Measurements from ENCODE around the gene EXOC3L2.

Gene EXOC3L2

GRCh38 chr19:45175515-45176345 is 69.5 kb downstream of the EXOC3L2 start:
- H3K27ac ChIP-seq (ENCODE audit: low read length) = no peak overlapping the region
- peaks cover 8% of the 10 kb centered on the region; the same call in 1 of the 2 replicates for H3K27me3 ChIP-seq (ENCODE audit: insufficient read depth, low read length)
- no peak overlapping the region for H3K4me3 ChIP-seq (ENCODE audit: low read length)
- H3K36me3 ChIP-seq (ENCODE audit: insufficient read depth, low read depth, low read length) = no peaks in the 10 kb centered on the region
- H3K9me3 ChIP-seq (ENCODE audit: insufficient read depth, low read depth, low read length) = no peaks in the 10 kb centered on the region
- no peaks in the 10 kb centered on the region for H3K4me1 ChIP-seq (ENCODE audit: insufficient read depth, low read length)
- no peak overlapping the region for H3K9ac ChIP-seq (ENCODE audit: low read depth, low read length)

GRCh38 chr19:45173816-45174215 is 71.4 kb downstream of the EXOC3L2 start:
- Histone ChIP-seq H3K27me3 (ENCODE audit: insufficient read depth, low read length) (no peaks in the 10 kb centered on the region), H3K36me3 (ENCODE audit: insufficient read depth, low read depth, low read length) (no peaks in the 10 kb centered on the region), H3K4me3 (ENCODE audit: low read length) (no peak overlapping the region), H3K27ac (ENCODE audit: low read length) (no peak overlapping the region), H3K4me1 (ENCODE audit: insufficient read depth, low read length) (no peaks in the 10 kb centered on the region), H3K9me3 (ENCODE audit: insufficient read depth, low read depth, low read length) (no peaks in the 10 kb centered on the region), H3K9ac (ENCODE audit: low read depth, low read length) (no peak overlapping the region)

GRCh38 chr19:45172611-45173208 is 72.5 kb downstream of the EXOC3L2 start:
- H3K36me3 ChIP-seq (ENCODE audit: insufficient read depth, low read depth, low read length) = no peaks in the 10 kb centered on the region
- no peak overlapping the region for H3K27ac ChIP-seq (ENCODE audit: low read length)
- H3K27me3 ChIP-seq (ENCODE audit: insufficient read depth, low read length) = no peaks in the 10 kb centered on the region
- H3K9me3 ChIP-seq (ENCODE audit: insufficient read depth, low read depth, low read length) = no peaks in the 10 kb centered on the region
- H3K9ac ChIP-seq (ENCODE audit: low read depth, low read length) = no peak overlapping the region
- no peaks in the 10 kb centered on the region for H3K4me1 ChIP-seq (ENCODE audit: insufficient read depth, low read length)
- no peak overlapping the region for H3K4me3 ChIP-seq (ENCODE audit: low read length)

GRCh38 chr19:45172173-45172572 is 73.0 kb downstream of the EXOC3L2 start:
- no peak overlapping the region for H3K9ac ChIP-seq (ENCODE audit: low read depth, low read length)

GRCh38 chr19:45171211-45171623 is 74.0 kb downstream of the EXOC3L2 start:
- peaks cover 3% of the 10 kb centered on the region; the same call in 1 of the 2 replicates for H3K4me1 ChIP-seq (ENCODE audit: insufficient read depth, low read length)
- no peaks in the 10 kb centered on the region for H3K9me3 ChIP-seq (ENCODE audit: insufficient read depth, low read depth, low read length)
- H3K27ac ChIP-seq (ENCODE audit: low read length) = no peak overlapping the region
- H3K4me3 ChIP-seq (ENCODE audit: low read length) = no peak overlapping the region
- no peaks in the 10 kb centered on the region for H3K27me3 ChIP-seq (ENCODE audit: insufficient read depth, low read length)
- H3K36me3 ChIP-seq (ENCODE audit: insufficient read depth, low read depth, low read length) = no peaks in the 10 kb centered on the region
- H3K9ac ChIP-seq (ENCODE audit: low read depth, low read length) = no peak overlapping the region

More at GRCh38 chr19:45172173-45172572, 73.0 kb downstream of the EXOC3L2 start:
- no peak overlapping the region for H3K4me3 ChIP-seq (ENCODE audit: low read length)
- H3K9me3 ChIP-seq (ENCODE audit: insufficient read depth, low read depth, low read length) = no peaks in the 10 kb centered on the region
- no peaks in the 10 kb centered on the region for H3K4me1 ChIP-seq (ENCODE audit: insufficient read depth, low read length)
- no peaks in the 10 kb centered on the region for H3K27me3 ChIP-seq (ENCODE audit: insufficient read depth, low read length)
- H3K27ac ChIP-seq (ENCODE audit: low read length) = no peak overlapping the region
- H3K36me3 ChIP-seq (ENCODE audit: insufficient read depth, low read depth, low read length) = no peaks in the 10 kb centered on the region

GRCh38 chr19:45170146-45171106 is 74.8 kb downstream of the EXOC3L2 start:
- H3K4me1 ChIP-seq (ENCODE audit: insufficient read depth, low read length) = peaks cover 3% of the 10 kb centered on the region; the same call in 1 of the 2 replicates

GRCh38 chr19:45169602-45170001 is 75.6 kb downstream of the EXOC3L2 start:
- H3K9ac ChIP-seq (ENCODE audit: low read depth, low read length) = no peak overlapping the region
- peaks cover 3% of the 10 kb centered on the region; the same call in 1 of the 2 replicates for H3K4me1 ChIP-seq (ENCODE audit: insufficient read depth, low read length)

More at GRCh38 chr19:45170146-45171106, 74.8 kb downstream of the EXOC3L2 start:
- H3K9me3 ChIP-seq (ENCODE audit: insufficient read depth, low read depth, low read length) = no peaks in the 10 kb centered on the region
- H3K4me3 ChIP-seq (ENCODE audit: low read length) = no peak overlapping the region
- no peak overlapping the region for H3K9ac ChIP-seq (ENCODE audit: low read depth, low read length)
- no peaks in the 10 kb centered on the region for H3K36me3 ChIP-seq (ENCODE audit: insufficient read depth, low read depth, low read length)
- no peaks in the 10 kb centered on the region for H3K27me3 ChIP-seq (ENCODE audit: insufficient read depth, low read length)
- no peak overlapping the region for H3K27ac ChIP-seq (ENCODE audit: low read length)

GRCh38 chr19:45168767-45169351 is 76.3 kb downstream of the EXOC3L2 start:
- no peaks in the 10 kb centered on the region for H3K36me3 ChIP-seq (ENCODE audit: insufficient read depth, low read depth, low read length)
- no peaks in the 10 kb centered on the region for H3K9me3 ChIP-seq (ENCODE audit: insufficient read depth, low read depth, low read length)
- no peaks in the 10 kb centered on the region for H3K27me3 ChIP-seq (ENCODE audit: insufficient read depth, low read length)
- H3K9ac ChIP-seq (ENCODE audit: low read depth, low read length) = no peak overlapping the region
- no peak overlapping the region for H3K4me3 ChIP-seq (ENCODE audit: low read length)
- H3K4me1 ChIP-seq (ENCODE audit: insufficient read depth, low read length) = peaks cover 3% of the 10 kb centered on the region; the same call in 1 of the 2 replicates
- H3K27ac ChIP-seq (ENCODE audit: low read length) = no peak overlapping the region

More at GRCh38 chr19:45169602-45170001, 75.6 kb downstream of the EXOC3L2 start:
- Histone ChIP-seq H3K27me3 (ENCODE audit: insufficient read depth, low read length) (no peaks in the 10 kb centered on the region), H3K9me3 (ENCODE audit: insufficient read depth, low read depth, low read length) (no peaks in the 10 kb centered on the region), H3K36me3 (ENCODE audit: insufficient read depth, low read depth, low read length) (no peaks in the 10 kb centered on the region), H3K4me3 (ENCODE audit: low read length) (no peak overlapping the region), H3K27ac (ENCODE audit: low read length) (no peak overlapping the region)

GRCh38 chr19:45166723-45167252 is 78.4 kb downstream of the EXOC3L2 start:
- Histone ChIP-seq H3K27ac (ENCODE audit: low read length) (no peak overlapping the region), H3K9ac (ENCODE audit: low read depth, low read length) (no peak overlapping the region; the same call in 1 of the 2 replicates), H3K4me3 (ENCODE audit: low read length) (no peak overlapping the region), H3K4me1 (ENCODE audit: insufficient read depth, low read length) (peaks cover 3% of the 10 kb centered on the region; the same call in 1 of the 2 replicates), H3K36me3 (ENCODE audit: insufficient read depth, low read depth, low read length) (no peaks in the 10 kb centered on the region), H3K27me3 (ENCODE audit: insufficient read depth, low read length) (peaks cover 1% of the 10 kb centered on the region; the same call in 1 of the 2 replicates), H3K9me3 (ENCODE audit: insufficient read depth, low read depth, low read length) (no peaks in the 10 kb centered on the region)

GRCh38 chr19:45164577-45165335 is 80.5 kb downstream of the EXOC3L2 start:
- Histone ChIP-seq H3K4me1 (ENCODE audit: insufficient read depth, low read length) (peaks cover 3% of the 10 kb centered on the region; the same call in 1 of the 2 replicates), H3K9ac (ENCODE audit: low read depth, low read length) (no peak overlapping the region), H3K4me3 (ENCODE audit: low read length) (no peak overlapping the region), H3K9me3 (ENCODE audit: insufficient read depth, low read depth, low read length) (no peaks in the 10 kb centered on the region), H3K36me3 (ENCODE audit: insufficient read depth, low read depth, low read length) (no peaks in the 10 kb centered on the region), H3K27ac (ENCODE audit: low read length) (no peak overlapping the region), H3K27me3 (ENCODE audit: insufficient read depth, low read length) (peaks cover 21% of the 10 kb centered on the region; the same call in 1 of the 2 replicates)

Data from iPS-20b (cell line).